GM12864 (cell line): ENCODE measurements around the gene FOXN3.

Experiments
- DNase-seq: peaks from one replicate; pipeline ENCODE4 v3.0.0-alpha.2; 2011; ENCODE audit warnings: low read depth
- H3K4me3 ChIP-seq: 2 replicates; pipeline ENCODE4 v1.5.1; 2011; ENCODE audit warnings: mild to moderate bottlenecking, low read depth, low read length, control low read depth
- TF ChIP-seq, protein P1 (sequence below): IDR thresholded peaks from 2 replicates; pipeline ENCODE4 v1.5.1; 2011; ENCODE audit warnings: low read depth, mild to moderate bottlenecking, moderate library complexity, low read length, control low read depth, inconsistent platforms; ENCODE audit errors: missing control alignments

The FOXN3 gene

GRCh38 chr14:89138846-89139245, 278.2 kb downstream of the FOXN3 start:
- DNase-seq: no peak
- H3K4me3 ChIP-seq: no peak overlapping the region
- TF ChIP-seq, protein P1, sequence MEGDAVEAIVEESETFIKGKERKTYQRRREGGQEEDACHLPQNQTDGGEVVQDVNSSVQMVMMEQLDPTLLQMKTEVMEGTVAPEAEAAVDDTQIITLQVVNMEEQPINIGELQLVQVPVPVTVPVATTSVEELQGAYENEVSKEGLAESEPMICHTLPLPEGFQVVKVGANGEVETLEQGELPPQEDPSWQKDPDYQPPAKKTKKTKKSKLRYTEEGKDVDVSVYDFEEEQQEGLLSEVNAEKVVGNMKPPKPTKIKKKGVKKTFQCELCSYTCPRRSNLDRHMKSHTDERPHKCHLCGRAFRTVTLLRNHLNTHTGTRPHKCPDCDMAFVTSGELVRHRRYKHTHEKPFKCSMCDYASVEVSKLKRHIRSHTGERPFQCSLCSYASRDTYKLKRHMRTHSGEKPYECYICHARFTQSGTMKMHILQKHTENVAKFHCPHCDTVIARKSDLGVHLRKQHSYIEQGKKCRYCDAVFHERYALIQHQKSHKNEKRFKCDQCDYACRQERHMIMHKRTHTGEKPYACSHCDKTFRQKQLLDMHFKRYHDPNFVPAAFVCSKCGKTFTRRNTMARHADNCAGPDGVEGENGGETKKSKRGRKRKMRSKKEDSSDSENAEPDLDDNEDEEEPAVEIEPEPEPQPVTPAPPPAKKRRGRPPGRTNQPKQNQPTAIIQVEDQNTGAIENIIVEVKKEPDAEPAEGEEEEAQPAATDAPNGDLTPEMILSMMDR: no peak

DNA sequence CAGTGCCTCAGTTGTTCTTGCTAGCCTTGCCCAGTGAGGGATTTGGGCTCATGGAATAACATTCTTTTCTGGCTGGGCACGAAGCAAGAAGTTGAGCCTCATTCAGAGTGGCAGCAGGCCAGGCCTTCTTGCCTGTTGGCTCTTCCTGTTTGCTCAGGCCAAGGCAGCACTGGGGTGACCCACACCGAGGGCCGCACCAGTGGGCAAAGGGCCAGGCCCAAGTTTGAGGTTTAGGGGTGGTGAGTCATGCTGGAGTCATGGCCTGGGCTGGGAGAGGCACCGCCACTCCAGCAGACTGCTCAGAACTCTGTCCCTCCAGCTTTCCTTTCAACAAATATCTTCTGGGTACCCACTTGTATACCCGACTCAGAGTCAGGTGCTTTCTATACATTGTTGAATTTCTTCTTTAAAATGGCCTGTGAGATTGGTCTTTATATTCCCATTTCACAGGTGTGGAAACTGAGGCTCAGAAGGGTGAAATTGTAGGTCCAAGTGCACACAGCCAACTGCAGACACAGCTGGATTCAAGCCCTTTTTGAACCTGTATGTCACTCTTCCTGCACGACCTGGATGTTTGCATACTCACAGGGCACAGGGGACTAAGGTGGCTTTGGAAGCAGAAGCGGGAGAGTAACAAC, 279.4 kb downstream of the FOXN3 start:
- no peak overlapping the region for H3K4me3 ChIP-seq
- TF ChIP-seq, protein P1: no peak
- DNase-seq: no peak

DNA sequence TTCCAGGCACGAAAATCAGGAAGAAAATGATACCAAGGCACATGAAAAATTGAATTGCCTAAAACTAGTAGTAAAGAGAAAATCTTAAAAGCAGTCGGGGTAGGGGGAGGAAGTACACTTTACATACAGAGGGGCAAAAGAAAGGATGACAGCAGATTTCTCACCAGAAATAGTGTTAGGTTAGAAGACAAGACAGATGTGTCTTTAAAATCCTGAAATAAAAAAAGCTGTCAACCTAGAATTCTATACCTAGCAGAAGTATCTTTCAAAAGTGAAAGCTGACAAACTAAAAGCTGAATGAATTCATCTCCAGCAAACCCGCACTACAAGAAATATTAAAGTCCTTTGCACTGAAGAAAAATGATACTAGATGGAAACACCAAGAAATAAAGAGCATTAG, 280.4 kb downstream of the FOXN3 start:
- TF ChIP-seq, protein P1: no peak
- H3K4me3 ChIP-seq: no peak overlapping the region
- no peak for DNase-seq

GRCh38 chr14:89134640-89135039, 282.4 kb downstream of the FOXN3 start:
- H3K4me3 ChIP-seq: no peak overlapping the region
- TF ChIP-seq, protein P1: no peak
- DNase-seq: no peak

- no peak for DNase-seq
- no peak overlapping the region for H3K4me3 ChIP-seq
- TF ChIP-seq, protein P1: no peak
Observed at GRCh38 chr14:89131004-89131750, 285.9 kb downstream of the FOXN3 start.

- no peak for DNase-seq
Observed at GRCh38 chr14:89129570-89129969, 287.5 kb downstream of the FOXN3 start.

More at GRCh38 chr14:89129570-89129969, 287.5 kb downstream of the FOXN3 start:
- TF ChIP-seq, protein P1: no peak
- H3K4me3 ChIP-seq: no peak overlapping the region
